Loucy (cell line): ENCODE measurements around the gene ATF7IP.

ENCODE experiments used
- CTCF ChIP-seq: fragments of 200-600 bp; sonication (generic); conservative IDR thresholded peaks from 2 replicates; pipeline ENCODE4 v1.5.1; 2014; ENCODE audit warnings: mild to moderate bottlenecking, antibody characterized with exemption, low read length
- EZH2phosphoT487 ChIP-seq: fragments of 200-600 bp; IDR thresholded peaks from 2 replicates; pipeline ENCODE4 v1.6.1; 2018; ENCODE audit warnings: antibody characterized with exemption, mild to moderate bottlenecking, moderate library complexity, borderline replicate concordance

GRCh38 chr12:14379508-14379907 lies 14.0 kb downstream of the ATF7IP start:
- TF ChIP-seq CTCF (no peak), EZH2phosphoT487 (no peak)
